ENCODE data around the gene RAB27B. TPM values are rescaled to one million over a fixed set of nuclear protein-coding genes. Genes with fewer than 3 reads are reported as not detected.

Gene RAB27B
- total RNA-seq, 1 donor from 2014 or later = 0.62 TPM

GRCh38 chr18:54939361-54939917 lies 111.2 kb downstream of the RAB27B start:
- no peak for ATAC-seq
- DNase-seq (ENCODE audit: low spot score) = no peak
- intact Hi-C loops (cut with DNase I) = no loop called here

DNA sequence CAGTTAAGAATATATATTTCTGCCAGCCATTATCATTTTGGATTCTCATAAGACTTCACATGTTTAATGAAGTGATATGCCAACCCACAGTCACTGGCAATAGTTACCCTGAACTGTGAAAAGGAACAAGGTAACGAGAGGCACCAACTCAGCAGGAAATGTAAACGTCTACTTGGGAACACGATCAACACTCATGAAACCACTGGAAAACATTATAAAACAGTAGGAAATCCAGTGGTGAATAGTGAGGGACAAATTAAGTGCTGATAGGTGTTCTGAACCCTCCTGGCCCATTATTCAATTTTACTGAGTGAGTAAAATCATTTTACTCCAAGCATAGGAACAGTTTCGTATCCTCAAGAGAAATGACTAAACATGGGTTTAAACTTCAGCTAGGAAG lies 113.9 kb downstream of the RAB27B start:
- intact Hi-C loops (cut with DNase I) = no loop called here
- DNase-seq (ENCODE audit: low spot score) (no peak), ATAC-seq (no peak)

- DNase-seq (ENCODE audit: low spot score) (no peak), ATAC-seq (no peak)
- intact Hi-C loops (cut with DNase I) = no loop called here
These were observed 114.3 kb downstream of the RAB27B start for GRCh38 chr18:54942569-54942968.

Other genes with a start within 250 kb of the RAB27B start
- not detected for gene DYNAP, start 237.2 kb upstream of the RAB27B start, total RNA-seq
- 8.6 TPM for gene CCDC68, start 131.0 kb downstream of the RAB27B start, total RNA-seq

Data from sciatic nerve (tissue), 2 donors.